Breast epithelium (tissue), 3 donors: Measurements from ENCODE around the gene SUMO2.

Experiments used
- CTCF ChIP-seq, 3 donors: fragments of 450-650 bp; IDR thresholded peaks; one replicate each; pipeline ENCODE4 v1.5.1; 2016 to 2017; ENCODE audit warnings: antibody characterized with exemption in 3 of 3, mild to moderate bottlenecking in 3 of 3, moderate library complexity in 3 of 3
- POLR2A ChIP-seq: fragments of 450-650 bp; IDR thresholded peaks from one replicate; pipeline ENCODE4 v1.6.1; 2016; ENCODE audit warnings: antibody characterized with exemption, mild to moderate bottlenecking, moderate library complexity

- TF ChIP-seq CTCF (IDR thresholded peaks at IDR 0.05), result no peak
- no peak for TF ChIP-seq POLR2A
These were observed 25.0 kb upstream of the SUMO2 start for GRCh38 chr17:75207760-75208159.
